ENCODE measurements around the gene PLCZ1. TPM values are rescaled to one million over a fixed set of nuclear protein-coding genes. Genes with fewer than 3 reads are reported as not detected.

The PLCZ1 gene
- total and polyA plus RNA-seq, 2 donors (not counting 3 experiments of a cell fraction or from before 2014, with no cell fraction given) = not detected

- no peak for TF ChIP-seq GATA2 (IDR thresholded peaks at IDR 0.05; ENCODE audit: insufficient read depth, insufficient read length, low read depth, low read length)
- no peak for TF ChIP-seq POLR2A (IDR thresholded peaks at IDR 0.05; ENCODE audit: low read depth, low read length)
- no peak for TF ChIP-seq FOS (IDR thresholded peaks at IDR 0.05; ENCODE audit: borderline replicate concordance, insufficient read depth, low read length)
- TF ChIP-seq POLR2AphosphoS5 (IDR thresholded peaks at IDR 0.05; ENCODE audit: insufficient read depth, low read depth, low read length) = no peak
- no peak for TF ChIP-seq MAX (IDR thresholded peaks at IDR 0.05; ENCODE audit: insufficient read depth, insufficient read length)
- no peak for TF ChIP-seq EZH2 (IDR thresholded peaks at IDR 0.05; ENCODE audit: borderline replicate concordance, low read depth, low read length, severe bottlenecking)
- no peak for TF ChIP-seq CTCF (IDR thresholded peaks at IDR 0.05; ENCODE audit: extremely low read depth in 1 of 2, insufficient read depth in 1 of 2, low read depth in 1 of 2, low read length in 2 of 2)
- no peak for TF ChIP-seq JUN (IDR thresholded peaks at IDR 0.05; ENCODE audit: borderline replicate concordance, insufficient read depth, insufficient read length, low read depth)
- TF ChIP-seq MYC (IDR thresholded peaks at IDR 0.05; ENCODE audit: low read depth, low read length) = no peak
- Histone ChIP-seq H3K9me3 (replicated peaks; ENCODE audit: control insufficient read depth, insufficient read depth, low read length) (no peaks in the 10 kb centered on the region), H3K36me3 (ENCODE audit: control insufficient read depth in 2 of 2, extremely low read depth in 1 of 2, insufficient read depth in 2 of 2, low read length in 2 of 2) (no peaks in the 10 kb centered on the region), H3K27me3 (ENCODE audit: control insufficient read depth in 2 of 2, insufficient read depth in 2 of 2, low read length in 2 of 2) (no peaks in the 10 kb centered on the region), H3K4me2 (ENCODE audit: insufficient read depth, low read length) (no peak overlapping the region), H3K9ac (replicated peaks; ENCODE audit: extremely low read depth, insufficient read depth, low read length) (no peak overlapping the region), H3K27ac (ENCODE audit: insufficient read depth, low read depth, low read length) (no peak overlapping the region), H3K4me3 (replicated peaks in 1 of 3; ENCODE audit: insufficient read depth in 1 of 3, low read depth in 1 of 3, low read length in 3 of 3) (no peak overlapping the region), H3K79me2 (ENCODE audit: control insufficient read depth, insufficient read depth, low read length) (no peaks in the 10 kb centered on the region), H3K9me1 (replicated peaks; ENCODE audit: control insufficient read depth, extremely low read depth, insufficient read depth, low read length) (no peaks in the 10 kb centered on the region), H2AFZ (ENCODE audit: low read depth, low read length) (no peak overlapping the region), H4K20me1 (replicated peaks; ENCODE audit: control insufficient read depth, extremely low read depth, insufficient read depth, low read length) (no peaks in the 10 kb centered on the region), H3K4me1 (ENCODE audit: control insufficient read depth, extremely low read depth, insufficient read depth, low read length) (no peaks in the 10 kb centered on the region)
- intact Hi-C loops (cut with micrococcal nuclease) = no loop called here
- CTCF ChIA-PET = no interaction called here
- POLR2A ChIA-PET = no interaction called here
- dilution Hi-C loops (cut with MboI; ENCODE audit: extremely low pct_ligation_motif_present, low sequenced_read_pairs) = no loop called here
- no peak for DNase-seq (ENCODE audit: low read depth, low spot score)
- no peak for FAIRE-seq
- no TSS peak for BruUV-seq (replicated peaks)
Observed at GRCh38 chr12:18690653-18691052, 47.2 kb downstream of the PLCZ1 start.
